ENCODE measurements around the gene SPTB. TPM values are rescaled to one million over a fixed set of nuclear protein-coding genes. Genes with fewer than 3 reads are reported as not detected.

The SPTB gene
- polyA plus RNA-seq, 1 donor (not counting 4 experiments of a cell fraction or from before 2014, with no cell fraction given), result not detected

DNA sequence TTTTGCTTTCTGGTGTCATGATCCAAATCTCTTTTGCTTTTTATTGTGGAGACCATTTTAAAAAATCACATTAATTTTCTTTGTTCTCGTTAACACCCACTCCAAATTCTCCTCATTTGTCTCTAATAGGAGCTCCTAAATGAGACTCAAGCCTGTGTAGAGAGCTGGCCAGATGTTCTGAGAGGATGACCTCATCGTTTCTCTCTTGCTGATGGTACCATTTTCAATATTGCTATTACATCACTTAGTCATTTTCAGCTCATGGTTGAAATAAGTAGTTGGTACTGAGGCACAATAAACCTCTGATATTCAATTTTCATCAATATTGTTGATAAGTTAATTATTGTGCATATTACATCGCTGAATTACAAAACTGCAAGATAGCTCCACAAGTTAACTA lies 31.5 kb downstream of the SPTB start:
- Histone ChIP-seq H4K20me1 (ENCODE audit: control insufficient read depth, extremely low read depth, insufficient read depth, low read length) (no peaks in the 10 kb centered on the region), H3K36me3 (ENCODE audit: control insufficient read depth in 2 of 2, extremely low read depth in 1 of 2, insufficient read depth in 2 of 2, low read length in 2 of 2) (no peaks in the 10 kb centered on the region), H3K4me1 (ENCODE audit: control insufficient read depth, extremely low read depth, insufficient read depth, low read length) (no peaks in the 10 kb centered on the region), H3K4me2 (ENCODE audit: control insufficient read depth, extremely low read depth, insufficient read depth, low read depth, low read length) (no peak overlapping the region), H3K9me3 (ENCODE audit: control insufficient read depth, low read depth, low read length) (no peaks in the 10 kb centered on the region), H3K9me1 (ENCODE audit: control insufficient read depth, extremely low read depth, insufficient read depth, low read length) (no peaks in the 10 kb centered on the region), H3K9ac (ENCODE audit: control insufficient read depth, extremely low read depth, insufficient read depth, low read length) (no peak overlapping the region), H3K4me3 (ENCODE audit: control insufficient read depth in 2 of 3, extremely low read depth in 1 of 3, insufficient read depth in 2 of 3, low read depth in 1 of 3, low read length in 3 of 3) (no peak overlapping the region), H3K27me3 (ENCODE audit: control insufficient read depth, extremely low read depth, insufficient read depth, low read length) (peaks cover 72% of the 10 kb centered on the region), H3K79me2 (ENCODE audit: control insufficient read depth, insufficient read depth, low read length) (no peaks in the 10 kb centered on the region), H3K27ac (ENCODE audit: control insufficient read depth, insufficient read depth, low read length) (no peak overlapping the region), H2AFZ (ENCODE audit: control insufficient read depth, low read length) (no peak overlapping the region)
- no peak for DNase-seq (ENCODE audit: low read depth, low spot score)
- FAIRE-seq, result no peak
- dilution Hi-C loops (cut with MboI; ENCODE audit: extremely low pct_ligation_motif_present, low sequenced_read_pairs), result no loop called here
- TF ChIP-seq, protein P1, sequence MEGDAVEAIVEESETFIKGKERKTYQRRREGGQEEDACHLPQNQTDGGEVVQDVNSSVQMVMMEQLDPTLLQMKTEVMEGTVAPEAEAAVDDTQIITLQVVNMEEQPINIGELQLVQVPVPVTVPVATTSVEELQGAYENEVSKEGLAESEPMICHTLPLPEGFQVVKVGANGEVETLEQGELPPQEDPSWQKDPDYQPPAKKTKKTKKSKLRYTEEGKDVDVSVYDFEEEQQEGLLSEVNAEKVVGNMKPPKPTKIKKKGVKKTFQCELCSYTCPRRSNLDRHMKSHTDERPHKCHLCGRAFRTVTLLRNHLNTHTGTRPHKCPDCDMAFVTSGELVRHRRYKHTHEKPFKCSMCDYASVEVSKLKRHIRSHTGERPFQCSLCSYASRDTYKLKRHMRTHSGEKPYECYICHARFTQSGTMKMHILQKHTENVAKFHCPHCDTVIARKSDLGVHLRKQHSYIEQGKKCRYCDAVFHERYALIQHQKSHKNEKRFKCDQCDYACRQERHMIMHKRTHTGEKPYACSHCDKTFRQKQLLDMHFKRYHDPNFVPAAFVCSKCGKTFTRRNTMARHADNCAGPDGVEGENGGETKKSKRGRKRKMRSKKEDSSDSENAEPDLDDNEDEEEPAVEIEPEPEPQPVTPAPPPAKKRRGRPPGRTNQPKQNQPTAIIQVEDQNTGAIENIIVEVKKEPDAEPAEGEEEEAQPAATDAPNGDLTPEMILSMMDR (optimal IDR thresholded peaks at IDR 0.05 in 1 of 3, IDR thresholded peaks at IDR 0.05 in 1 of 3, conservative IDR thresholded peaks at IDR 0.05 in 1 of 3; ENCODE audit: extremely low read depth in 1 of 3, insufficient read depth in 2 of 3, low read length in 3 of 3), result no peak
- no peak for TF ChIP-seq EZH2 (IDR thresholded peaks at IDR 0.05; ENCODE audit: low read length)

DNA sequence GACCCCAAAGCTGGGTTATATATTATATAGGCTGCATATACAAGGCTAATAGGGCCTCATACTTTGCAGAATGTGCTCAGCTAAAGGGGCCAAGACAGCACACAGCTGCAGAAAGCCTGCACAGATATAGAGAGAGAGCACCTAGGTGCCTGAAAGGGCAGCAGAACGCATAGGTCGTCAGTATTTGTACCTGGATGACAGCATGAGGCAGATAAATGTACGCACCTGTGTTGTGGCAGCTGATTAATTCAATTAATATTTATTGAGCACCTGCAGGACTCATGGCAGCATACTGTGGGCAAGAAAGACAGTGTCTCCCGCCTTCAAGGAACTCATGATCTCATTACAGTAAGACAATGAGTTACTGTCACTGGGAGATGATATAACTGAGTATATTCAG lies 33.4 kb downstream of the SPTB start:
- H3K4me3 ChIP-seq (ENCODE audit: control insufficient read depth in 2 of 3, extremely low read depth in 1 of 3, insufficient read depth in 2 of 3, low read depth in 1 of 3, low read length in 3 of 3), result no peak overlapping the region
- H3K9me3 ChIP-seq (ENCODE audit: control insufficient read depth, low read depth, low read length), result no peaks in the 10 kb centered on the region
- no peak overlapping the region for H3K4me2 ChIP-seq (ENCODE audit: control insufficient read depth, extremely low read depth, insufficient read depth, low read depth, low read length)
- FAIRE-seq, result no peak
- no peak overlapping the region for H3K27ac ChIP-seq (ENCODE audit: control insufficient read depth, insufficient read depth, low read length)
- no peak overlapping the region for H2AFZ ChIP-seq (ENCODE audit: control insufficient read depth, low read length)
- H3K27me3 ChIP-seq (ENCODE audit: control insufficient read depth, extremely low read depth, insufficient read depth, low read length), result peaks cover 73% of the 10 kb centered on the region
- no peak for DNase-seq (ENCODE audit: low read depth, low spot score)
- no peaks in the 10 kb centered on the region for H3K4me1 ChIP-seq (ENCODE audit: control insufficient read depth, extremely low read depth, insufficient read depth, low read length)
- TF ChIP-seq, protein P1 (optimal IDR thresholded peaks at IDR 0.05 in 1 of 3, IDR thresholded peaks at IDR 0.05 in 1 of 3, conservative IDR thresholded peaks at IDR 0.05 in 1 of 3; ENCODE audit: extremely low read depth in 1 of 3, insufficient read depth in 2 of 3, low read length in 3 of 3), result no peak
- no peak for TF ChIP-seq EZH2 (IDR thresholded peaks at IDR 0.05; ENCODE audit: low read length)
- dilution Hi-C loops (cut with MboI; ENCODE audit: extremely low pct_ligation_motif_present, low sequenced_read_pairs), result no loop called here
- H3K36me3 ChIP-seq (ENCODE audit: control insufficient read depth in 2 of 2, extremely low read depth in 1 of 2, insufficient read depth in 2 of 2, low read length in 2 of 2), result no peaks in the 10 kb centered on the region
- no peak overlapping the region for H3K9ac ChIP-seq (ENCODE audit: control insufficient read depth, extremely low read depth, insufficient read depth, low read length)
- H3K79me2 ChIP-seq (ENCODE audit: control insufficient read depth, insufficient read depth, low read length), result no peaks in the 10 kb centered on the region
- H4K20me1 ChIP-seq (ENCODE audit: control insufficient read depth, extremely low read depth, insufficient read depth, low read length), result no peaks in the 10 kb centered on the region
- no peaks in the 10 kb centered on the region for H3K9me1 ChIP-seq (ENCODE audit: control insufficient read depth, extremely low read depth, insufficient read depth, low read length)

Measured in keratinocyte (primary cell).